Fibroblast of peridontal ligament (primary cell): ENCODE data around the gene CRTC2.
"Not testable (repeated sequence)": the region's sequence is repeated elsewhere in the genome, so short reads cannot be mapped to it uniquely, and the experiment has no call there.

Experiments
- DNase-seq: peaks from one replicate; pipeline ENCODE4 v3.0.0-alpha.2; 2010; ENCODE audit errors: extremely low read depth

The CRTC2 gene

DNA sequence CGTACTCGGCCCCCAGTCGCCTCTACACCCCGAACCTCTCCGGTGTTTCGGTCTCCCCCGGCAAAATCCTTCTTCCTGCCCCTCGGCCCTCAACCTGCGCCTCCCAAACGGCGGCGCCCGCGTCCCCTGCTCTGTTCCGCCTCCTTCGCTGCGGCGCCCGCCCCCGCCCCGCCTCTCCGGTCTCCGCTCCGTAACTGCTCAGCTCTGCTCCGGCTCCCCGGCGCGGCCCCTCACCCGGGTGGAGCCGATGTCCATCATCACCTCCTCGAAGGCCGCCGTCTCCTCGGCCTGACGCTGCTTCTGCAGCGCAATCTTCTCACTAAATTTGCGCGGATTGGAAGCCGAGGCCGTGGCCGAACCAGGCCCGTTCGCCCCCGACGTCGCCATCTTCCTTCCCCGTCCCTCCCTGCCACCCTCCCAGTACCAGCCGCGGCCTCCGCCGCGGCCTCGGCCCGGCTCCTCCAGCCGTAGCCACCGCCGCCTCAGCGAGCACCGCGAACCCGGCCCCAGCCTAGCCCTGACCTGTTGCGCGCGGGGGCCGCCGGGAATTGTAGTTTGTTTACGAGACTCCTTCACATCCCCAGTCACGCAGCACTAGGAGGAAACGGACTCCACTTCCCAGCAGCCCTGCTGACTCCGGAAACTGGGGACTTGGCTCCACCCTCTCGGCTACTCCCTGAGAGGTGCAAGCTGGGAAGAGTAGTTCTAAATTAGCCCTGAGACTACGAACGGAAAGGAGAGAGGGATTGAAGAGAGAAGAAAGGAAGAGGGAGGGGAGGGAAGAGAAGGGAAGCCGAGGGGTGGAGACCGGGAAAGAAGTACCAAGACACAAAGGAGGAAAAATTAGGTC, at the start of gene CRTC2:
TSS of gene CRTC2 (minus strand) at position 502 of the 850 bp plus-strand sequence. CDS start at position 387, 115 bp downstream.
- peak; percentile 98 for DNase-seq

DNA sequence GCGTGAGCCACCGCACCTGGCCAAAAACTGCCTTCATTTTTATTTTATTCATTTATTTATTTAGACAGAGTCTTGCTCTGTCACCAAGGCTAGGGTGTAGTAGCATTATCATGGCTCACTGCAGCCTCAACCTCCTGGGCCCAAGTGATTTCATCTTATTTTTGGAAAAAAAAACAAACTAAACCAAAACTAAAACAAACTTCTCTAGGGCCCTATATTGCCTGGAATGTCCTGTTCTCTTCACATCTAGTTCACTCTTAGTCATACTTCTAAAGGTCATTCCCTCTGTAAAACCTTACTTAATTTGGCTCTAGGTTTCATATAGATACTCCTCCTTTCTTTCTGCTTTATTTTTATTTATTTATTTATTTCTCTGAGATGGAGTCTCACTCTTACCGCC, 47.7 kb upstream of the CRTC2 start:
- peak; percentile 81 for DNase-seq

DNA sequence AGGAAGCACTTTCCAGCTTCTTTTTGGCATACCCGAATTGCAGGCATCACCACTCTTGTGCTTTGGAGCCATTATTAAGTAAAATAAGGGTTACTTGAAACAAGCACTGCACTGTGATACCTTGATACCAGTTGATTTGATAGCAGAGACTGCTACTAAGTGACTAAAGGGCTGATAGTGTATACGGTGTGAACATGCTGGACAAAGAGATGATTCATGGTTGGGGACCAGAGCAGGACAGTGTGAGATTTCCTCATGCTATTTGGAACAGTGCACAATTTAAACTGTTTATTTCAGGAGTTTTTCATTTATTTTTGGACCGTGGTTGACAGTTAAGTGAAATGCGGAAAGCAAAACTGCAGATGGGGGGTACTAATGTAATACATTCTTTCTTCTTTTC, 42.0 kb upstream of the CRTC2 start:
- no peak for DNase-seq

GRCh38 chr1:153996882-153997281, 38.5 kb upstream of the CRTC2 start:
- not testable (repeated sequence) for DNase-seq

DNA sequence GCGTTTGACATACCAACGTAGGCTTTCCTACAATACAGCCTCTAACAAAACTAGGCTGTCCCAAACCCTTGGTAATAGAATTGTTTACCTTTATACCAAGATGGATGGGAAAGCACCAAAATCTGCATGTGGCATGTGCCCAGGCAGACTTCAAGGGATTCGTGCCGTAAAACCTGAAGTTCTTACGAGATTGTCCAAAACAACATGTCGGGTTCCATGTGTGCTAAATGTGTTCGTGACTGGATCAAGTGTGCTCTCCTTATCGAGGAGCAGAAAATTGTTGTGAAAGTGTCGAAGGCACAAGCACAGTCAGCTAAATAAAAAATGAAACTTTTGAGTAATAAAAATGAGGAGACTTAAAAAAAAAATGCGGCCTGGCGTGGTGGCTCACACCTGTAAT, 37.2 kb upstream of the CRTC2 start:
- no peak for DNase-seq

- DNase-seq: no peak
Observed at GRCh38 chr1:153995202-153995601, 36.8 kb upstream of the CRTC2 start.

DNA sequence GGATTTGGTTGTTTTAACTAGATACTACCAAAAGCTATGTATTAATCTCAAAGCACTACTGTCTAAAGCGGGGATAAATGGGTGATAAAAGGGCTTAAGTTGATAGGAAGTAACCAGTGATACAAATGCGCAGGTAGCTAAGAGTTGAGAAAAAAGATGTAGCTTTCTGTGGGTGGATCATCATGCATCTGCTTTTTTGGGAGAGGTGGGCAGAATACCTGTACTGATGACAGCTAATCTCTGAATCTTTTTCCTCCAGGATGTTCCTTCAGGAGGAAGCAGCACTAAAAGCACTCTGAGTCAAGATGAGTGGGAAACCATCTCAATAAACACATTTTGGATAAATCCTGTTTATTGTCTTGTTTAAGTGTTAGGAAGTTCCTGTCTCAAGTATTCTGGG, 33.4 kb upstream of the CRTC2 start:
- no peak for DNase-seq

GRCh38 chr1:153991151-153991630, 32.8 kb upstream of the CRTC2 start:
- DNase-seq: no peak

DNA sequence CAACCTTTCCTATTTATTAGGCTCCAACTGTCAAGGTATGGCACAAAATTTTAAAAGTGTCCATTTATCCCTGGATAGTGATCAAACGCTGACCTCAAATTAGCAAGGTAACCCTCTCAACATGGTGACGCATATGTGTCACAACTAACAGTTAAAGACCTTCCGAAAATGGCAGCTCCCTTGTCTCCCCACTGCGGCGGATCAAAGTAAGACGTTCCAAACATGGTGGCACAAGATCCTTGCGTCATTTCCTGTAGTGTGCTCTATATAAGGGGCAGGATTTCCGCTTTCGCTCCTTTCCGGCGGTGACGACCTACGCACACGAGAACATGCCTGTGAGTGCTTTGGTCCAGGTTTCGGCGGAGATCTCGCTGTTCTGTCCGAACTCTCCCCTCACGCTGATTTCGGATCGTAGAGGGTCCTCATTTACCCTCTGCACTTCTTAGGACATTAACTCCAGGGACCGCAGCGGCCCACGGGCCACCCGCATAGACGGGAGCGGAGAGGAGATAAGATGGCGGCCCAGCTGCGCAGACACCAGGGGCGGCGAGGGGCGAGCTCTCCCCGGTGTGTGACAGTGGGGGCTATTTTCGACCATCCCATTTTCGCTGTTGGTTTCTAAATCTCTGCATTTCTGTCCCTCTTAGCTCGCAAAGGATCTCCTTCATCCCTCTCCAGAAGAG, 32.2 kb upstream of the CRTC2 start, which contains the start of gene RPS27:
TSS of gene RPS27 (plus strand) at position 295 of the 683 bp plus-strand sequence. CDS start at position 330, 35 bp downstream.
- DNase-seq: peak; percentile 99

DNA sequence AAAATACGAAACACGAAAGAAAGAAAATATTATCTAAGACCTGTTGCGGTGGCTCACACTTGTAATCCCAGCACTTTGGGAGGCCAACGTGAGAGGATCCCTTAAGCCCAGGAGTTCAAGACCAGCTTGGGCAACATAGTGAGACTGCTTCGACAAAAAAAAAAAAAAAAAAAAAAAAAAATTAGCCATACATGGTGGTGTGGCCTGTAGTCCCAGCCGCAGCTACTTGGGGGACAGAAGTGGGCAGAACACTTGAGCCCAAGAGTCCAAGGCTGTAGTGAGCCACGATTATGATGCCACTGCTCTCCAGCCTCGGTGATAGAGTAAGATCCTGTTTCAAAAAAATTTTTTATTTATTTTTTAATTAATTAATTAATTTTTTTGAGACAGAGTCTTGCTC, 29.2 kb upstream of the CRTC2 start:
- DNase-seq: no peak

DNA sequence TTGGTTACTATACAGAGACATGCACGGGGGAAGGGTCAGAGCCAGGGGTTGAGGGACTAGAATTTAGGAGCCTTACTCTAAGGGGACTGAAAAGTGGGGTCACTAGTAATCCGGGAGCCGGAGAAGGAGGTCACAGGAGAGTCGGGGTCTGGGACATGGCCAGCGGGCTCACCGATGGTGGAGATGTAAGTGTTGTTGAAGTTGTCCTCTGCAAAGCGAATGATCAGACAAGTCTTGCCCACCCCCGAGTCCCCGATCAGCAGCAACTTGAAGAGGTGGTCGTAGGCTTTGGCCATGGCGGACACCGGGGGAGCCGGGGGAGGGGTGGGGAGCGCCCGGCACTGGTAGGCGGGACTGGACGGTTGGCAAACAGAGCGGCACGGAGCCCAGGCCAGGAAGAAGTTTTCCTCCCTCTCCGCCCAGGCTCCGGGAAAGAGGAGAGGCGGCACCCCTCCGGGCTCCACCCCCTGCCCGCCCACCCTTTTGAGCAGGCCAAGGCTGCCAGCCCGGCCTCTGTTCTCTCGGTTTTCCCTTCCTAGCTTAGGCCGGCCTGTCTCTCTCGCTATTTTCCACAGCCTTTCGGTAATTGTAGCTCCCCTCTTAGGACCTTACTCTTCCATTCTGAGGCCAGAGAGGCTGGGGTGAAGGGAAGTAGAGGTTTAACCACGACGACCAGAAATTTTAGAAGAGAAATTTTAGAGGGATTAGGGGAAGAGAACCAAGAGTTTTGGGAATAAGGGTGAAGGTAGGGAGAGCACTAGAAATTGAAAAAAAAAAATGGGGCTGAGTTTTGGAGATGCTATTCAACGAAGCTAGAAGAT, 27.7 kb upstream of the CRTC2 start, which contains the start of gene RAB13:
TSS of gene RAB13 (minus strand) at position 399 of the 821 bp plus-strand sequence. CDS start at position 296, 103 bp downstream.
- DNase-seq: peak; percentile 82

GRCh38 chr1:153985341-153985912, 27.0 kb upstream of the CRTC2 start:
- DNase-seq: peak; percentile 79

DNA sequence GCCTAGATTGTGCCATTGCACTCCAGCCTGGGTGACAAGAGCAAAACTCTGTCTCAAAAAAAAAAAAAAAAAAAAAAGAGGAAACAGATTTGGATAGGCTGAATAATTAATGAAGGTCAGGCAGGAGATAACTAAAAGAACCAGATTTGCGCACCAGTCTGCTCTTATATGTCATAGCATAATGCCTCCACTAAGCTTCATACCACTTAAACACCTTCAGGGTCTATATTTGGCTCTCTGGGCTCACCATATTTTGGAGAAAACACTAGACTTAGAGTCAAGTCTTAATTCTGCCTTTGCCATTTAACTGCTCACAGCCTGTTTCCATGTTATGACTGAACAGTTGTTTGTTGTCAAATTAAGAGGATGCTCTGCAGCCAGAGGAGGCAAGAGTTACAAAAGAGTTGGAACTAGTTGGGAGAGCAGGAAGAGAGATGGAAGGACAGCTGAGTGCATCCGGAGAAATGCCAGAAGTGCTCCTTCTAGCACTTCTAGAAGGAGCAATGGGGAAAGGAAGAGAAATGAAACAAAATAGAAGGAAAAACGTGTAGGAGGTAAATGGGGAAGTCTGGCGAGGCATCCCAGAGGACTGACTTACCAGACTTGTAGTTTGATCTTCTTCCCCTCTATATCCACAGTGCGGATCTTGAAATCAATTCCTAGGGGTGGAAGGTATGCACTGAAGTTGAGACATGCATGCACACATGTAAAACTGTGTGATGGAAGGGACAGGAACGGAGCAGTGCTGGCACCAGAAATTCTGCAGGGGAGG, 25.9 kb upstream of the CRTC2 start:
- no peak for DNase-seq

DNA sequence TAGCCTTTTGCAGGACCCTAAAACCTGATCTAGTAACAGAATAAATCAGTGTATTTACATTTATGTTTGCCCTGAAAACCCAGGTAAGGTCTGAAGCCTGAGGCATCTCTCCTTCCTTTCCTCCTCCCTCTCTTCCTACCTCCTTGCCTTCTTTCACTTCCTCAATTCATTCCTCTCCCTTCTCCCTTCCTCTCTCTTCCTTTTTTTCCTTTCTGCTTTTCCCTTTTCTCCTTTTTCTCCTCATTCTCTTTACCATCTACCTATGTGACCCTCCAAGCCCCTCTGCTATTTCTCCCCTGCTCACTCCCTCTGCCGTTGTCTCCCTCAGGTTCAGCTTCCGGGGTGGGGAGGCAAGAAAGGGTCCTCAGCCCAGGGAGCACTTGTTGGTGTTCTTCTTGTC, 23.3 kb upstream of the CRTC2 start:
- not testable (repeated sequence) for DNase-seq

GRCh38 chr1:153979091-153979490, 20.7 kb upstream of the CRTC2 start:
- DNase-seq: not testable (repeated sequence)

- DNase-seq: no peak
Observed at GRCh38 chr1:153978274-153978909, 20.0 kb upstream of the CRTC2 start.

DNA sequence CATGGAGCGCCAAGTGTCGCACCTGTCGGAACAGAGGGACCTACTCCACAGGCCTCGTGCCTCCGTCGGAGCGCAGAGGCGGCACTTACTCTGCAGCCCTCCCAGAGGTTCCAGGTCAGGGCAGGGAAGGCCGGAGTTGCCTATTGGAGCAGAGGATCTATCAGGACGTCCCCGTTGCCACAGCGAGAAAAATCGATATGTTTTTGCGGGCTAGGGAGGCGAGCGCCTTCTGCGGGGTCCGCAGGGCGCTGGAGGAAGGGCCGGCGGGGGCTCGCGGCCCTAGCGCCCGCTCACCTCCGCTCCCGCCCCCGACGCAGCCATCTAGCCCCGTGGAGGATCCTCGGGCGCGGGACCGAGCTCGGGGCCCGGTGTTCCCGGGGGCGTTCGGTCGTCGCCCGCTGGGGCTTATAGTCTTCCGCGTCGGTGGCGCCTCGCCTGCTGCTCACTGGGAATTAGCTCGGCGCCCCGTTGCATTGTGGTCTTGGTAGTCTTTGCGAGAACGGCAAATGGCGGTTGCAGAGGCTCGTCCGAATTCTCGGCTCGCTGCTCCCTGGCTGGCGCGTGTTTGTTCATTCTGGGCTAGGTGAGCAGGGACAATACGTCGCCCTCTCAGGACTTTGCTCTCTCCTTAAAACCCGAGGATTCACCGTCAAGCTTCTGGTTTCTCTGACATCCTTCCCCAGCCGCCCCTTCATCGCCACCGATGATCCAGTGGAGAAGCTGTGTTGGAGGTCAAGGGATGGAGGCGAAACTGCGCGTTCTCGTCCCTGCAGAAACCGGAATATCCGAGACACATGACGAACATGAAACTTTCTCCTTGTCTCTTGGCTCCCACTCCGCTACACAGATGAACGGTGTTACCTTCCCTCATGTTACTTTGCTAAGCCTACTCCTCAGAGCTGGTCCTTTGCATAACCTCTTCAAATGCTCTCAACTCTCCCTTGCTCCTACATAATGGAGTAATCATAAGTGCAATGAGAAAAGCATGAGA, 19.1 kb upstream of the CRTC2 start, which contains the start of gene JTB:
TSS of gene JTB (minus strand) at position 425 of the 991 bp plus-strand sequence. CDS start at position 3, 422 bp downstream.
- DNase-seq: peak; percentile 77

DNA sequence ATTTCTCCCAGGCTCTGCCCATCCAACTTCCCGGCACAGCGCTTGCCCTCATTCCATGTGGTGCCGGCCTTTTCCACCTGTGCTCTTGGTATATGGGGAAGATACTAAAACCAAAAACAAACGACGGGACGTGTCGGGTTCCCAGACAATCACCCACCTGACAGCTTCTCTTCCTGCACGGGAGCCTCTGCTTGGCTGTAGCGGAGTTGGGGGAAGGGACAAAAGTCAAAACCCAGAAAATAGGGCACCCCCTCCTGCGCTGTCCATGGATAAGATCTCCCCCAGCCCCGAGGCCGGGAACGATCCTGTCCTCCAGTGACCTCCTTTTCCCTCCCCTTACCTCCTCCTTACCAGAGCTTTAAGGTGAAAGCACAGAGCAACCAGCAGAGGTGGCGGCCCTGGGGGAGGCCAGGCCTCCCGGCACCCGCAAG, 18.4 kb upstream of the CRTC2 start:
- DNase-seq: no peak

DNA sequence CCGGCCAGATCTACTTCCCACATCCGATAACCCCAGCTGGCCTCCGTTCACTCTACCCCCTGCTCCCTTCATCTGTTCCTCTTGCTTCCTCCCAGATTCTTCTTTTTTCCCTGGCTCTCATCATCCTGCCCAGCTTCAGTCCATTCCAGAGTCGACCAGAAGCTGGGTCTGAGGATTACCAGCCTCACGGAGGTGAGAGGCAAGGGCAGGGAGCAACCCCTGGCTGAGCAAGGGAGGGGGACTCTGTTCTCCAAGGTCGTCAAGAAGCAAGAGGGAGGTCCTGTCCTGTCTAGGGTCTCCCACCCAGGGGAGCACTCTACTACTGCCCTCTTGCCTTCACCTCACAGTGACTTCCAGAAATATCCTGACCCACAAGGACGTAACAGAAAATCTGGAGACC, 15.1 kb upstream of the CRTC2 start:
- no peak for DNase-seq
